OCI-M1 (cell line): ENCODE data around the gene MYB.
"Not testable (repeated sequence)": the region's sequence is repeated elsewhere in the genome, so short reads cannot be mapped to it uniquely, and the experiment has no call there.

Experiments
- DNase-seq: peaks from one replicate; lab custom pipeline; 2025; lab: John Stamatoyannopoulos, UW

MYB gene

GRCh38 chr6:135180542-135181332, at the start of gene MYB:
TSS of gene MYB (plus strand) at chr6:135181308. CDS start at chr6:135181514, 206 bp downstream.
- peak; percentile 95 for DNase-seq

- no peak for DNase-seq
Measured at GRCh38 chr6:135132776-135133175, 48.3 kb upstream of the MYB start.

GRCh38 chr6:135135835-135136234, 45.3 kb upstream of the MYB start:
- no peak for DNase-seq

GRCh38 chr6:135137826-135138225, 43.3 kb upstream of the MYB start:
- DNase-seq = no peak

- DNase-seq = no peak
Measured at GRCh38 chr6:135141182-135141581, 39.9 kb upstream of the MYB start.

GRCh38 chr6:135141728-135142127, 39.4 kb upstream of the MYB start:
- DNase-seq = no peak

GRCh38 chr6:135142232-135142631, 38.9 kb upstream of the MYB start:
- not testable (repeated sequence) for DNase-seq

GRCh38 chr6:135144673-135145062, 36.4 kb upstream of the MYB start:
- DNase-seq = peak; percentile 90

- DNase-seq = peak; percentile 90
Measured at GRCh38 chr6:135145063-135145800, 35.9 kb upstream of the MYB start.

- DNase-seq = peak; percentile 60
Measured at GRCh38 chr6:135146162-135146934, 34.8 kb upstream of the MYB start.

GRCh38 chr6:135147637-135148592, 33.2 kb upstream of the MYB start:
- peak; percentile 95 for DNase-seq

- DNase-seq = peak; percentile 71
Measured at GRCh38 chr6:135148889-135149288, 32.2 kb upstream of the MYB start.

GRCh38 chr6:135149376-135149775, 31.7 kb upstream of the MYB start:
- peak; percentile 71 for DNase-seq

- not testable (repeated sequence) for DNase-seq
Measured at GRCh38 chr6:135150481-135150880, 30.6 kb upstream of the MYB start.

- DNase-seq = not testable (repeated sequence)
Measured at GRCh38 chr6:135154125-135154524, 27.0 kb upstream of the MYB start.

GRCh38 chr6:135158397-135158796, 22.7 kb upstream of the MYB start:
- no peak for DNase-seq

- DNase-seq = peak; percentile 36
Measured at GRCh38 chr6:135159531-135159930, 21.6 kb upstream of the MYB start.

- DNase-seq = peak; percentile 40
Measured at GRCh38 chr6:135161411-135162395, 19.4 kb upstream of the MYB start.

- peak; percentile 89 for DNase-seq
Measured at GRCh38 chr6:135162678-135163439, 18.2 kb upstream of the MYB start.

GRCh38 chr6:135163440-135163738, 17.7 kb upstream of the MYB start:
- DNase-seq = no peak
